Activated CD4-positive, alpha-beta memory T cell treated with anti-CD3 and anti-CD28 coated beads for 36 hours (primary cell): ENCODE results near the gene RUFY1. TPM values are rescaled to one million over a fixed set of nuclear protein-coding genes. Genes with fewer than 3 reads are reported as not detected.
"Not testable (repeated sequence)": the region's sequence is repeated elsewhere in the genome, so short reads cannot be mapped to it uniquely, and the experiment has no call there.

Experiments
- CTCF ChIA-PET: fragments of 350-600 bp; sonication (Branson Sonifier 250); formaldehyde crosslinking; loops from one replicate; lab custom pipeline; 2021; ENCODE audit warnings: antibody characterized with exemption, inconsistent platforms; lab: Charles Lee
- POLR2A ChIA-PET: fragments of 350-600 bp; sonication (Branson Sonifier 250); formaldehyde crosslinking; loops from one replicate; lab custom pipeline; 2021; ENCODE audit warnings: antibody characterized with exemption; lab: Charles Lee
- DNase-seq: peaks from one replicate; pipeline ENCODE4 v3.0.0-alpha.2; 2020
- H3K27ac Mint-ChIP-seq: one replicate; pipeline ENCODE4 v1.8.0; 2021; ENCODE audit warnings: mixed read lengths
- H3K27me3 Mint-ChIP-seq: one replicate; pipeline ENCODE4 v1.8.0; 2021; ENCODE audit warnings: mixed read lengths
- H3K36me3 Mint-ChIP-seq: one replicate; pipeline ENCODE4 v1.8.0; 2021; ENCODE audit warnings: mixed read lengths
- H3K4me1 Mint-ChIP-seq: one replicate; pipeline ENCODE4 v1.8.0; 2021; ENCODE audit warnings: low read depth, mixed read lengths
- H3K4me3 Mint-ChIP-seq: one replicate; pipeline ENCODE4 v1.8.0; 2021; ENCODE audit warnings: mild to moderate bottlenecking, mixed read lengths
- H3K9me3 Mint-ChIP-seq: one replicate; pipeline ENCODE4 v1.8.0; 2021; ENCODE audit warnings: mixed read lengths
- intact Hi-C: fragments of 100-400 bp; cut with micrococcal nuclease; formaldehyde crosslinking; loops from one replicate; pipeline ENCODE4 v1.15.1; 2023
- total RNA-seq, 2 experiments: library from RNA; stranded (reverse); gene quantifications; one replicate each; pipeline ENCODE4 v1.2.3, GENCODE V29; 2021

RUFY1 gene
- total RNA-seq, 2 experiments from 2014 or later = 30.3 to 34.0 TPM

DNA sequence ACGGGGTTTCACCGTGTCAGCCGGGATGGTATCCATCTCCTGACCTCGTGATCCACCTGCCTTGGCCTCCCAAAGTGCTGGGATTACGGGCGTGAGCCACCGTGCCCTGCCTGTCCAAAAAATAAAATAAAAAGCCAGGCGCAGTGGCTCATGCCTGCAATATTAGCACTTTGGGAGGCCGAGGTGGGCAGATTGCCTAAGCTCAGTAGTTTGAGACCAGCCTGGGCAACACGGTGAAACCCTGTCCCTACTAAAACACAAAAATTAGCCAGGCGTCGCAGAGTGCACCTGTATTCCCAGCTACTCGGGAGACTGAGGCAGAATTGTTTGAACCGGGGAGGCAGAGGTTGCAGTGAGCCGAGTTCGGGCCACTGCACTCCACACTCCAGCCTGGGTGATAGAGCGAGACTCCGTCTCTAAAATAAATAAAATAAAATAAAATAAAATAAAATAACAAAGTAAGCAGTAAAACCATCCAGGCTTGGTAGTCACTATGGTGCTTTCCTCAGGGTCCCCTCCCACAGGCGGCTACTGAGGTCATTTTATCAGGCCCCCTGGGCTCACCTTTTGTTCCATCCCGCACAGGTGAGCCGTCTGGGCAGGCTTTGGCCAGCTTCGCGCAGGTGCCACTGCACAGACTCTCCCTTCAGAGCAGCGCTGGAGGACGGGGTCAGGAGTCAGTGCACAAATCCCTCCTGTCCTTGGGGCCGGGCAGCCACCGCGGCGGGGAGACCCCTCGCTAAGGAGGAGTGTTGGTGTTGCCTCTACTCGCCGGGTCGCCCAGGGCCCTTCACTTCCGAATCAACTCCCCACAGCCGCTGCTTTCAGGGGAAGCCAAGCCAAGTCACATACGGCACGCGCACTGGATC lies 83.4 kb downstream of the RUFY1 start:
- H3K36me3 Mint-ChIP-seq, POLR2A ChIA-PET, DNase-seq, H3K9me3 Mint-ChIP-seq, H3K27ac Mint-ChIP-seq, H3K27me3 Mint-ChIP-seq, intact Hi-C loops, H3K4me1 Mint-ChIP-seq: not testable (repeated sequence)
- CTCF ChIA-PET = interaction anchor here (0.6 to 1.0 kb wide), 2 partner anchors 11 to 34 kb away, joined by 3 read pairs; partner anchors contain the start of gene HNRNPH1
- H3K4me3 Mint-ChIP-seq = peak overlapping the region; percentile 57

DNA sequence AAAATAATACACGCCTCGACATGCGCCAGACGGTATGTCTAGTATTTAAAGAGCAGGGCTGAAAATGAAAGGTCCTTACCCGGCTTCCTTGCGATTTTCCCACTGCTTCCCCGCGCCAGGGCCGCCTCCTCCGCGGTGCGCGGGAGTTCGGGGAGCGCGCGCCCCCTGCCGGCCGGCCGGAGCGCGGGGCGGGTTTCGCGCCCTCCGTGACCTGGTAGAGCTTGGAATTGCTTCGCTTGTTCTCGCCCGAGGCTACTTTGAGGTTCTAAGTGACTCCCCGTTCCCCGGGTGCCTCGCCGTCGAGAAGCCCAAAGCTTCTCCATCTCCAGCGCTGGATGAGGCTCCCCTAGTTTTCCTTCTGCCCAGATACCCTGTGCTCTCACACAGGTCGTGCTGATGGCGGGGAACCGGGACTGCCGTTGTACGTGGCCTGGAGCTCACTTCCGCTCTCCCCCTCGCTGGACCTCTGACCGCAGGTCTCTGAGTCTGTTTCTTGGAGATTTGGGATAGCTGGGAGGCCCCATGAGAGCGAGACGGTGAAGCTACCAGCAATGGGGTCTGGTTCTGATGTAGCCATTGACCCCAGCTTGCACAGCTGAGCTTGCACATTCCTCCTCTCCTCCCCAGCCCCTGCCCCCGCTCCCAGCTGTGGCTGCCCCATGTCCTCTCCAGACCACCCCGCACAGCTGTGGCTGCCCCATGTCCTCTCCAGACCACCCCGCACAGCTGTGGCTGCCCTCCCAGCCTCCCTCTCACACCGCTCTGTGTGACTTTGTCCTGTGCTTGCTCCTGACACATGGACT lies 84.2 kb downstream of the RUFY1 start:
- H3K4me1 Mint-ChIP-seq, H3K4me3 Mint-ChIP-seq, DNase-seq, intact Hi-C loops, CTCF ChIA-PET, POLR2A ChIA-PET, H3K27me3 Mint-ChIP-seq, H3K9me3 Mint-ChIP-seq, H3K36me3 Mint-ChIP-seq, H3K27ac Mint-ChIP-seq: not testable (repeated sequence)

DNA sequence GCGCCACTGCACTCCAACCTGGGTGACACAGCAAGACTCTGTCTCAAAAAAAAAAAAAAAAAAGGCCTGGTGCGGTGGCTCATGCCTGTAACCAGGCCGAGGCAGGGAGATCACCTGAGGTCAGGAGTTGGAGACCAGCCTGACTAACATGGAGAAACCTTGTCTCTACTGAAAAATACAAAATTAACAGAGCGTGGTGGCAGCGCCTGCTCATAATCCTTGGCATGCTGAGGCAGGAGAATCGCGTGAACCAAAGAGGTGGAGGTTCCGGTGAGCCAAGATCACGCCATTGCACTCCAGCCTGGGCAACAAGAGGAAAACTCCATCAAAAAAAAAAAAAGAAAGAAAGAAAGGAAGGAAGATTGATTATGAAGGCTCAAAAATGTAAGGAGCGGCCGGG lies 88.9 kb downstream of the RUFY1 start:
- H3K36me3 Mint-ChIP-seq, H3K27ac Mint-ChIP-seq, POLR2A ChIA-PET, H3K27me3 Mint-ChIP-seq, DNase-seq, H3K4me3 Mint-ChIP-seq, H3K9me3 Mint-ChIP-seq, intact Hi-C loops, H3K4me1 Mint-ChIP-seq: not testable (repeated sequence)
- CTCF ChIA-PET = interaction anchor here (0.6 to 1.1 kb wide), 2 partner anchors 29 to 169 kb away, joined by 3 read pairs; no protein-coding TSS in a partner anchor

DNA sequence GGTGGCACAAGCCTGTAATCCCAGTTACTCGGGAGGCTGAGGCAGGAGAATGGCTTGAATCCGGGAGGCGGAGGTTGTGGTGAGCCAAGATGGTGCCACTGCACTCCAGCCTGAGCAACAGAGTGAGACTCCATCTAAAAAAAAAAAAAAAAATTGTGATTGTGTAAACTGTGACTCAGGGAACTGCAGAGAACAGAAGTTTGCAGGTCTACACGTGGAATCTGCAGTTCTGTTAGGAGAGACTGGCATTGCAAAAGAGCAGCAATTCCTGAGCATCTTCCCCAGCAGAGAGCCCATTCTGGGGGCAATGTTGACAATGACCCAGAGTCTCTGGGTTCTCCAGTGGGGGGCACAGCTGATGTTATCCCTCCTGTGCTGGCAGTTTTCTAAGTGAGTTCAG lies 91.4 kb downstream of the RUFY1 start:
- H3K27me3 Mint-ChIP-seq, DNase-seq, CTCF ChIA-PET, intact Hi-C loops, POLR2A ChIA-PET, H3K4me3 Mint-ChIP-seq, H3K4me1 Mint-ChIP-seq, H3K9me3 Mint-ChIP-seq, H3K27ac Mint-ChIP-seq, H3K36me3 Mint-ChIP-seq: not testable (repeated sequence)

DNA sequence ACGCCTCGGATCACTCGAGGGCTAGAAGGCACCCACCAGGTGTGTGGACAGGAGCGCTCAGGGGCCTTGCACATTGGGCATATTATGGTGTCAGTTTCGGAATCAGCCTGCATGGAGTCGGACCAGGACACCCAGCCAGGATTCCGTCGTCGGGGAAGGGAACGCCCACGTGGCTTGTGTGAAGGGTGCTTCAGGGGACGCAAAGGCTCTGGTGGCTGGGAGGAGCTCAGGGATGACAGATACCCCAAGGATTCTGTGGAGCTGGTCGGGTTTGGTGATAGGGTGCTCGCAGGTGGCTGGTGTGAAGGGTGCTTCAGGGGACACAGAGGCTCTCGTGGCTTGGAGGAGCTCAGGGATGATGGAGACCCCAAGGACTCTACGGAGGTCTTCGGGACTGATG lies 92.3 kb downstream of the RUFY1 start:
- intact Hi-C loops, H3K36me3 Mint-ChIP-seq, CTCF ChIA-PET, H3K9me3 Mint-ChIP-seq, H3K4me1 Mint-ChIP-seq, POLR2A ChIA-PET, H3K4me3 Mint-ChIP-seq, H3K27ac Mint-ChIP-seq, DNase-seq, H3K27me3 Mint-ChIP-seq: not testable (repeated sequence)

DNA sequence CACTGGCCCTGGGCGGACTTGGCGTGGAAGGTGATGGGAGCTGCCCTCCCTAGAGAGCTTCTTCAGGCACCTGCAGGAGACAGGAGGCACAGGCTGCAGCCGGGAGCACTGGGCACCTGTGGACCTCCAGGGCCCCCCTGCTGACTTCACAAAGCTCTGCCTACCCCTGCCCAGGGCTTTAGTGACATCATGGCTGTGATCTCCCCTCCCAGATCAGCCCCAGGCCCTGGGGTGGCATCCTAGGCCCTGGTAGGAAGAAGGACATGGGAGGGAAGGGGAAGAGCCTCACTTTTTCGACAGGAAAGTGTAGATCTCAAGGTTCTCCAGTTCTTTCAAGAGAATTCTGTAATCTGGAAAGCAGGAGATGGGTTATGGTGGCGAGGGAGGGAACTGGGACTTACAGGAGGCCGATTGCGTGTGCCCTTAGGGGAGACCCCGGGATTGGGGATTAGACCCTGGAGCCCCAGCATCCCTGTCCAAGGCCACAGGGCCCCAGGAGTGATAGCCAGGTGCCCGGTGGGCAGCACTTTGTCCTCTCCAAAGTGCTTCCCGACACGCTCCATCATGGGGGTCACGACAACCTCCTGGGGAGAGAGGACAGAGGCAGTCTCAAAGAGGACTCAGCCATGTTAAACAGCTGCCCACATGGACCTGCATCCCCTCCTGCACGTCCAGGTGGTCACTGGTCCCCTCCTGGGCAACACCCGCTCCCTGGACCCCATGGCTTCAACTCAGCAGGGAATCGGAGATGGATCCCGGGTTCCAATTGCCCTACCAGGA lies 93.0 kb downstream of the RUFY1 start:
- POLR2A ChIA-PET = not testable (repeated sequence)

DNA sequence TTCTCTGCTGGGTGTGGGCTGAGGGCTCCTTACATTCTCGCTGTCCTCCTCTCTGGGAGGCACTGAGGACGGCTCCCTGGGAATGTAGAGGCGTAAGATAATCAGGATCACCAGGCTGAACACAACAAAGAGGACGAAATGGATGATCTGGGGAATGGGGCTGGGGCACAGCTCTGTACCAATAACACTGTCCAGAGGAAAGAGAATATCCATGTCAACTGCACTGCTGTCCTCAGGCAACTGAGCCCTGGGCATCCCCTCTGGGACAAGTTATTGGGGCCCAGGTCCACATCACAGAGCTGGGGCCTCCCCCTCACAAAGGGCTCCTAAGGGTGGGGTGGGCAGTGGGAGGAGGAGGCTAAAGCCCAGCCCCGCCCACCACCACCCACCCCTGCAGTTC lies 94.4 kb downstream of the RUFY1 start:
- H3K4me1 Mint-ChIP-seq, H3K36me3 Mint-ChIP-seq, H3K4me3 Mint-ChIP-seq, H3K9me3 Mint-ChIP-seq, intact Hi-C loops, CTCF ChIA-PET, H3K27ac Mint-ChIP-seq, POLR2A ChIA-PET, H3K27me3 Mint-ChIP-seq, DNase-seq: not testable (repeated sequence)

More for the DNA sequence above, 93.0 kb downstream of the RUFY1 start:
- H3K4me1 Mint-ChIP-seq, DNase-seq, H3K27me3 Mint-ChIP-seq, H3K27ac Mint-ChIP-seq, H3K9me3 Mint-ChIP-seq, H3K4me3 Mint-ChIP-seq, H3K36me3 Mint-ChIP-seq, CTCF ChIA-PET, intact Hi-C loops: not testable (repeated sequence)

DNA sequence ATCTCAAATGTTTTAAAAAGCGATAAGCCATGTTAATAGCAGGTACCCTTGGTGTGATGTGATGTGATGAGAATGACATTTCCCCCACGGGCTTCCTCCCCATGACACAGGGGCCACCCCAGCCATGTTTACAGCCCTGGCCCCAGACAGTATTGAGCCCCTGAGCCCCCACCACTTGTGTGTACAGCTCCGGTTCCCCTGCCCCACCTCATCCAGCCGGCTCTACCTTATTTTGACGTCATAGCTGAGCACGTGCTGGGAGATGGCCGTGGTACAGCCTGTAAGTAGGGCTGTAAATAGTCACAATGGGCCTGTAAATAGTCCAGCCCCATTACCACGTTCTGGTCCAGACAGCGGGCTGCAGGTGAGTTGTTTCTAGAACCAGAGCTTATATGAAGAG lies 98.1 kb downstream of the RUFY1 start:
- peaks cover 4% of the 10 kb centered on the region for H3K27me3 Mint-ChIP-seq
- H3K4me3 Mint-ChIP-seq = no peak overlapping the region
- CTCF ChIA-PET = no interaction called here
- no peak overlapping the region for H3K27ac Mint-ChIP-seq
- H3K36me3 Mint-ChIP-seq = no peaks in the 10 kb centered on the region
- POLR2A ChIA-PET = no interaction called here
- H3K9me3 Mint-ChIP-seq = no peaks in the 10 kb centered on the region
- intact Hi-C loops = no loop called here
- DNase-seq = no peak
- no peaks in the 10 kb centered on the region for H3K4me1 Mint-ChIP-seq

DNA sequence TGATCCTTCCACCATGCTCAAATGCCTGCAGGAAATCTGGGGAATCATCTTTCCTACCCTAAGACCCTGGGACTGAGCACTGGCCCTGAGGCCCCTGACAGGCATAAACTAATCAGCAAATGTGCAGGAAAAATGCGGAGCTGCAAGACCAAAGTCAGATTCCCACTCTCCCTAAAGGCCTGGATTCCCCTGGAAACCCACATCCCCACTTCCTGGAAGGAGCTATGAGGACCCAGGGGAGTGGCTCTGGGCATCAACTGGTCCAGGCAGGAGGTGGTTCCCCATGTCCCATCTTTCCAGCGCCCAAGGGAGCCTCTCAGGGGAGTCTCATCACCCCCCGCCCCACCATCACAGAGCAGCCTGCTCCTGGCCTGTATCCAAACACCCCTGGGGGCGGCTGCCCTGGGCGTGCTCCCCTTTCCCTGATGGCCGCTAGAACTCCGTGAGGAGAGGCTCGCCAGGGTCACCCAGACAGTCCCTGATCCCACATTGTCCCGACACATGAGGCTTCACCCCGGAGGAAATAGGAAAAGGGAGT lies 98.9 kb downstream of the RUFY1 start:
- CTCF ChIA-PET, H3K4me3 Mint-ChIP-seq, DNase-seq, H3K4me1 Mint-ChIP-seq, POLR2A ChIA-PET, H3K27ac Mint-ChIP-seq, H3K9me3 Mint-ChIP-seq, intact Hi-C loops, H3K27me3 Mint-ChIP-seq, H3K36me3 Mint-ChIP-seq: not testable (repeated sequence)

DNA sequence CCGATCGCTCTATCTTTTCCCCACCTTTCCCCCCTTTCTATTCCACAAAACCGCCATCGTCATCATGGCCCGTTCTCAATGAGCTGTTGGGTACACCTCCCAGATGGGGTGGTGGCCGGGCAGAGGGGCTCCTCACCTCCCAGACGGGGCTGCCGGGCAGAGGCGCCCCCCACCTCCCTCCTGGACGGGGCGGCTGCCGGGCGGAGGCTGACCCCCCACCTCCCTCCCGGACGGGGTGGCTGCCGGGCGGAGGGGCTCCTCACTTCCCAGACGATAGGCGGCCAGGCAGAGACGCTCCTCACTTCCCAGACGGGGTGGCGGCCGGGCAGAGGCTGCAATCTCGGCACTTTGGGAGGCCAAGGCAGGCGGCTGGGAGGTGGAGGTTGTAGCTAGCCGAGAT lies 99.9 kb downstream of the RUFY1 start:
- CTCF ChIA-PET, intact Hi-C loops, H3K4me3 Mint-ChIP-seq, H3K27me3 Mint-ChIP-seq, H3K9me3 Mint-ChIP-seq, H3K27ac Mint-ChIP-seq, H3K36me3 Mint-ChIP-seq, H3K4me1 Mint-ChIP-seq, POLR2A ChIA-PET, DNase-seq: not testable (repeated sequence)

DNA sequence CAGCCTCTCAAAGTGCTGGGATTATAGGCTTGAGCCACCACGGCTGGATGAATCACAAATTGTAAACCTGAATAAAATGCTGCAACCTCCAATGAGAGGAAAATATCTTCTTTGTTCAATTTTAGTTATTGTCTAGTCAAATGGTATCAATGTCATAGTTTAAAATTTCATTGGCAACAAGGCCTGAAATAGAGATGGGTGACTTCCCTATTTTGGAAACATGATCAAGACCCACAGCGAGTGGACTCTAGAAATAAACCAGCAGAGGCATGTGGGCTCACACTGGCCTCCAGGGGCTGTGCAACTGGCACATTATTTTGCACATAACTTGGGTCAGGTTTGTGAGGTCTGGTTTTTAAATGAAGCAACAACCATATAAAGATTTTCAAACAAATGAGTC lies 102.8 kb downstream of the RUFY1 start:
- H3K4me1 Mint-ChIP-seq, H3K36me3 Mint-ChIP-seq, DNase-seq, H3K27ac Mint-ChIP-seq, H3K9me3 Mint-ChIP-seq, POLR2A ChIA-PET, CTCF ChIA-PET, intact Hi-C loops, H3K27me3 Mint-ChIP-seq, H3K4me3 Mint-ChIP-seq: not testable (repeated sequence)
